Activated CD4-positive, alpha-beta T cell treated with anti-CD3 and anti-CD28 coated beads, Interleukin-2, amount 50 U/mL, for 24 hours (primary cell): ENCODE results near the gene LRIT2.

Experiments used
- DNase-seq, 2 donors: peaks; one replicate each; pipeline ENCODE4 v3.0.0-alpha.2; 2020; ENCODE audit warnings: low read depth in 1 of 2, low spot score in 1 of 2

Gene LRIT2

DNA sequence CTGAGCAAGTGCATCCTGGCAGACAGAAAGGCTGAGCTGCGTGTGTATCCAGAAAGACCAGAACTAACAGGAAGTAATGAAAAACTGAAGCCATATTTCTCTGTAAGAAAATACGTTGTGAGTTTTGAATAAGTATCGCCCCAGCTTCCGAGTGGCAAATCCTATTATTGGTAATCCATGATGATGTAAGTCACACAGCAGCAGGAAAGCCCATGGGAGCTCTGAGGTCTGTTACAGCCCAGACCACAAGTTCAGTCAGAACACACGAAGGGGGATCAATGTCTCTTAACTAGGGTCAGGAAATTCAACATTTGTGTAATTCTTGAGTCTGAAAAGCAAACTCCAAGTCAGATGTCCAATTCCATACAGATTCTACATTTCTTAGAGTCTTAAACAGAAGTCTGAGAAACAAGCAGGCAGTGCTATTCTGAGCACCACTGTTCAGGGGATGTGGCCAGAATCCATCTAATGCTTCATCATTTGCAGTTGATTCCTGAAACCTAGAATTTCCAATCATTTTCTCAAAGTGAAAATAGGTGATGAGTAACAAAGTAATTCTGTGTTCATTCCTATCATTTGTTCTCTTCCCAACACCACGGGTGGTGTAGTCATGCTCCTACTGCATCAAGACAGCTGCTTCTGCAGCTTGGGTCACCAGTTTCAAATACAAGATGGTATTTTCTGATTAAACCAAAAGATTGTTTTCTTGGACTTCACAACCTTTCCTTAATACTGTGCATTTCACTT, at the start of gene LRIT2:
Gene LRIT2 (minus strand): TSS at position 118 of the 747 bp plus-strand sequence. CDS start 24 bp downstream, at position 94.
- no peak for DNase-seq

GRCh38 chr10:84270708-84271107, 45.4 kb upstream of the LRIT2 start:
- DNase-seq: no peak

DNA sequence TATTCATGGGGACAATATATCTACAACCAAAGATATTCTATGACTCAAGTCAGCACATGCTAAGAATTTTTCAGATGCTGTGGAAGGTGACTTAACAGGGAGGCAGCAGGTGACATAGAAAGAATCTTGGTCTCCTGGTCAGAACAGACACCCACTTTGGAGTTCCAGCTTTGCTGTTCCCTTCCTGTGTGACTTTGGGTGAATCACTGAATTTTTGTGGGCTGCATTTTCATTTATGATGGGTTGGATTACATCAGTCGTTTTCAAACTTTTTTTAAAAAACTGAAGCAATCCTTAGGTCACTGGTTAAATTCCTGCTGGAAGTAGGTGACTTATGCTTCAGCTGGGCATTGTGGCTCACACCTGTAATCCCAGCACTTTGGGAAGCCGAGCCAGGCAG, 44.4 kb upstream of the LRIT2 start:
- DNase-seq: no peak

DNA sequence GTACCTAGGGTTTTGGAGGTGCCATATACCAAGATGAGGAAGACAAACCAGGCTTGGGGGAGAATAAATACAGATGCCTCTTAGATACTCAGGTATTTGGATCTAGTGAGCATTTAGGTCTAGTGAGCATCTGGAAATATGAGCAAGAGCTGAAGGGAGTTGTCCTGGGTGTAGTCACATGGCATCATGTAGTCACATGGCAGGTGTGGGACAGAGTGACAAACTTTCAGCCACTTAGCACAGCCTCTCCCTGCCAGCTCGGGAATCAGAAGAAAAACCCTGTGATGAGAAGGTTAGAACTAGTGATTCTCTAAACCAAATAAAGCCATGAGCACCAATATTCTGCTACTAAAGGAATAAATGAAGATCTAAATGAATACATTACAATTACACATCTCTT, 43.8 kb upstream of the LRIT2 start:
- no peak for DNase-seq

DNA sequence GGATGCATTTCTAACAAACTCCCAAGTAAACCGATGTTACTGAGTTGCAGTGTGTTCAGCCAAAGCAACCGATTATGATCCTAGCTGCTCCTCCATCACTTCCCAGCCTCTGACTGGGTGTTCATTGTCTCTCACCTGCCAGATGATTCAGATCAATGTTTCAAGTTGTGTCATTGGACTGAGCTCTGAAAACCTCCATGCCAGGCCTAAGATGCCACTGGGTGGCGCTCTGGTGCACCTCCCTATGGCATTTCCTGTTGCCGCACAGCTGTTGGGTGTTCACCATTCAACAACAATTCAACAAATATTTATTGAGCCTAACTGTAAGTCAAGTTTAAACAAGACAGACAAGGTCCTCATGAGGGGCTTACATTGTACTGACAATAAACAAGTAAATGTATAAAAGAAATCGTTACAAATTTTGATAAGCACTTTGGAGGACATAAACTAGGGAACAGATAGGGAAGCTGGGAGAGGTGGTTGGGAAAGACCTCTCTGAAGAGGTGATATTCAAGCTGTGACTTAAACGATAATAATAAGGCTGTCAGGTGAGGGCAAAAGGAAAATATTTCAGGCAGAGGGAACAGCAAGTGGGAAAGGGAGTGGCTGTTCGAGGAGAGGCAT, 42.3 kb upstream of the LRIT2 start:
- DNase-seq: peak; percentile 42 to 53

DNA sequence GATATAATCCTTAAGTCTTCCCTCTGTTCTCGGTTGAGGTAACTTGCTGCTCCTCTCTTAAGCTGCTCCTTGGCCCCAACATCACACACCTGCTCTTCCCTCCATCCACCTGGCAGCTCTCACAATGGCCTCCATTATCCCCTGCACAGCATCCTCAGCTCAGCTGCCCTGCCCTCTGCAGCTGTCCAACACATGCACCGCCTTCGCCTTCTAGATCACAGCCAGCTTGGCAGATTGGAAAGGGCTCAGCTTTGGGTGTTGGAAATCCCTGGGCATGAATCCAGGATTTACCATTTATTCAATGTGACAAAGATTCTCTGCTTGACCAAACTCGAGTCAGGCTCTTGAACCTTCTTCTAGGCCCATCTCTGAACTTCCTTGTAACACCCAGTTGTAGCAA, 40.1 kb upstream of the LRIT2 start:
- no peak for DNase-seq

DNA sequence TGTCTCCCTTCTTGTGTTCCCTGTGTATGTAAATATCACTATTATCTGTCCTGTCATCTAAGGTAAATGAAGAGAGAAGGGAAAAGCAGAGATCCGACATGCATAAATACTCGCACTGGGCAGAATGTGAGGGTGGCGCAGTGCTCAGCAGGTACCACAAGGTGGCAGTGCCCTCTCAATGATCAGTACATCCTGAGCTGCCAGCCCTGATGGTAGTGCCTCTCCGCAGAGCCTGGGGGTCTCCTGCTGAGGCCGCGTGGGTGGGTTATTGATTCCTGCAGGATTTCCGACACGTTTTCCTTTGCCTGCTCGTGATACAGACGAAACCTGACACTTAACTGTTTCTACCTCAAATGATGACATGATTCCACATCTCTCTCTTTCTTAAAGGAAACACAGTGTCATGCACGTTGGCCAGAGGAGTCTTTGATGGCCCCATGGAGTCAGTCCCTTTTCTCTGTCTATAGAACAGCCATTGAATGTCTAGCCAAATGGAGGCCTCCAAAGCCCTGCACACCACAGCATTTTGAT, 39.3 kb upstream of the LRIT2 start:
- DNase-seq: peak; percentile 59 to 60

DNA sequence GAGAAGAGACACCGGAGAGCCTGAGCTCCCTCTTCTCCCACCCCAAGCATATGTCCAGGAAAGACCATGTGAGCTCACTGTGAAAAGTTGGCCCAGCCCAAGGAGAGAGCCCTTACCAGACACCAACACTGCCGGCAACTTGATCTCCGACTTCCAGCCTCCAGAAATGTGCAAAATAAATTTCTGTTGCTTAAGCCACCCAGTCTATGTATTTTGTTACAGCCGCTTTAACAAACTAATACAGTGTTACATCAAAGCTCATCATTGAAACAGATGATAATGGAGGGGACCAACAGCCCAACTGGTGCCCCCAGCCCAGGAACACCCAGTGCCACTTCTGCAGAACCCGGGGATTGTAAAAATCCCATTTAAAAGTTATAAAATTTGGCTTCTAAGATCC, 38.4 kb upstream of the LRIT2 start:
- no peak for DNase-seq

GRCh38 chr10:84262190-84262956, 37.0 kb upstream of the LRIT2 start:
- DNase-seq: no peak

- no peak for DNase-seq
Measured at GRCh38 chr10:84261236-84261915, 36.0 kb upstream of the LRIT2 start.

- DNase-seq: no peak
Measured at GRCh38 chr10:84258034-84258695, 32.8 kb upstream of the LRIT2 start.

DNA sequence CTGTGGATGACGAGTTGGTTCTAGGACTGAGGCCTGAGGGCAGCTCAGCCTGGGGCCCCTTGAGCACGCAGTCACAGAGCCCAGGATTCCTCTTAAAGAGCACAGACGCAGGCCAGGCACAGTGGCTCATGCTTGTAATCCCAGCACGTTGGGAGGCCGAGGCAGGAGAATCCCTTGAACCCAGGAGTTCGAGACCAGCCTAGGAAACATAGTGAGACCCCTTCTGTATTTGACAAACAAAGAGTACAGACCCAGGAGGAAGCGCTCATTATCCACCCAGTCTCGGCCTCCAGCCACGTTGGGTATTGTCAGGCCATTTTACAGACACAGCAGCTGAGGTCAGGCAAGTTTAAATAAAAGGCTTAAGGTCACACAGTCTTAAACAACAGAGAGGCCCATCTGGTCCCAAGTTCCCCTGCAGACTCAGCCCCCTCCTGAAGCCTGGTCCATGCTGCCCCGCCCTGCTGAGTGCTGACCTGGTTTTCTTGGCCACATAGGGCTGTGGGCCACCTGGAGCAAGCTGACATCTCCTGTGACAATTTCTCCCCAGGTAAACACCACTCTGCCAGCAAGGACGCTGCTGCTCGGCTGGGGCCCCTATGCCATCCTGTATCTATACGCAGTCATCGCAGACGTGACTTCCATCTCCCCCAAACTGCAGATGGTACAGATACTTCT, 32.1 kb upstream of the LRIT2 start:
- no peak for DNase-seq

DNA sequence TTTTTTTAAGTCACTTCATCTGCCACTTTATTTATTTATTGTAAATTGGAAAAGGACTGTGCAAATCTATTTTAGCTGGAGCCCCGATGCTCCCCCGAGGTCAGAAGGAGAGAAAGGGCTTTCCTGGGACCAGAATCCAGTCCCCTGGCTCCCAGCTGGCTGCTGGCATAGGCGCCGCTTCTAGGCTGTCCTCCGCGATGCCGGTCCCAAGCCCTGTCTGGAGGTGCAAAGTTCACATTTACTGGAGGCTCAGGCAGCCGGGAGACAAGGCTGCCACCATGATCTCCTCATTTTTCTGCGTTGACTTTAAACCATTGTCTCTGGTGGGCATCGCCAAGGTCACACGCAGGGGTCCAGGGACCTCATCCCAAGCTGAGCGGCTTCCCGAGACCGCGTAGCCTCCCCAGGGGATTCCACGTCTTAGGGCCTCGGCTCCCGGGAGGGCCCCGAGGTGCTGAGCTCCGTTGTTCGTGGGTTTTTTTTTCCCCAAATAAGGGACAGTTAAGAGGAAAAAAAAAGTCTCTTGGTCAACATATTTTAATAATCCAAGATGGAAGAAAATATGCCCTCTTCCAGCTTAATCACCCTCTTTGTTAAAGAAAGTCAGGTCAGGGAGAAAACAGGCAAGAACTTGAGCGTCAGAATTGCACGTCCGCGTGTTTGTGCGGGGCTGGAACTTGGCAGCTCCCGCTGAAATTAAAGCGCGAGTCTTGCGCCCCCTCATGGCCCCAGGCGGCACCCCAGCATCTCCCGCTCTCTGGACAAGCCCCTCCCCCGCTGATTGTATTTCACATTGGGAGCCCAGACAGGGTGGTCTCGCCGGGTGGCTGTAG, 31.4 kb upstream of the LRIT2 start:
- DNase-seq: peak in 1 of 2 donors; percentile 21

GRCh38 chr10:84254552-84255478, 29.5 kb upstream of the LRIT2 start:
- no peak for DNase-seq

- DNase-seq: no peak
Measured at GRCh38 chr10:84248794-84249193, 23.4 kb upstream of the LRIT2 start.

DNA sequence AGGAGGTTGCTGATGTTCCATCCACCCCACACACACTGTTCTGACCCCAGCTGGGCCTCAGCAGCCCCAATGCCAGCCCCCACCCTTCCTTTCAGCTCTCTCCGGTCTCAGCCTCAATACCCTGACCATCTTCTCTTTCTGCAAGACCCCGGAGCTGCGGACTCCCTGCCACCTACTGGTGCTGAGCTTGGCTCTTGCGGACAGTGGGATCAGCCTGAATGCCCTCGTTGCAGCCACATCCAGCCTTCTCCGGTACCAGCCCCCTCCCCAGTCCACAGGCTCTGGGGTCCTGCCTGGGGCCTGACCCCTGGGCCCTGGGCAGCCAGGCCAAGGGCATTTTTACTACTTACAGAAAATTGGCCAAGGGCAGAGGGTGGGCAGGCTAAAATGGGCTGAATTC, 22.2 kb upstream of the LRIT2 start:
- no peak for DNase-seq

- no peak for DNase-seq
Measured at GRCh38 chr10:84244651-84245270, 19.4 kb upstream of the LRIT2 start, which contains the start of gene RGR. TSS of gene RGR (plus strand) at chr10:84245053. CDS start at chr10:84245091, 38 bp downstream.

- no peak for DNase-seq
Measured at GRCh38 chr10:84243759-84244158, 18.4 kb upstream of the LRIT2 start.
